ENCODE measurements around the gene FSD1.
"Not testable (repeated sequence)": the region's sequence is repeated elsewhere in the genome, so short reads cannot be mapped to it uniquely, and the experiment has no call there.

FSD1 gene

GRCh38 chr19:4320419-4320818, 16.0 kb downstream of the FSD1 start:
- Histone ChIP-seq H3K27ac (ENCODE audit: low read length) (no peak overlapping the region), H3K9me3 (ENCODE audit: control insufficient read depth in 2 of 2, low read length in 2 of 2) (no peaks in the 10 kb centered on the region), H3K4me1 (ENCODE audit: control insufficient read depth, insufficient read depth, low read length) (no peaks in the 10 kb centered on the region), H3K27me3 (ENCODE audit: control insufficient read depth in 1 of 2, insufficient read depth in 2 of 2, low read length in 2 of 2) (peaks cover 0 to 3% of the 10 kb centered on the region in 2 donors), H3K4me3 (ENCODE audit: low read length in 2 of 2) (no peak overlapping the region), H3K9ac (ENCODE audit: low read length in 2 of 2) (no peak overlapping the region), H3K36me3 (ENCODE audit: control insufficient read depth in 2 of 2, insufficient read depth in 2 of 2, low read length in 2 of 2) (no peaks in the 10 kb centered on the region)

GRCh38 chr19:4322942-4323665, 18.7 kb downstream of the FSD1 start:
- Histone ChIP-seq H3K9ac (ENCODE audit: low read length in 2 of 2) (no peak overlapping the region), H3K36me3 (ENCODE audit: control insufficient read depth in 2 of 2, insufficient read depth in 2 of 2, low read length in 2 of 2) (no peaks in the 10 kb centered on the region), H3K4me3 (ENCODE audit: low read length in 2 of 2) (no peak overlapping the region), H3K4me1 (ENCODE audit: control insufficient read depth, insufficient read depth, low read length) (peaks cover 9% of the 10 kb centered on the region), H3K27ac (ENCODE audit: low read length) (no peak overlapping the region), H3K9me3 (ENCODE audit: control insufficient read depth in 2 of 2, low read length in 2 of 2) (no peaks in the 10 kb centered on the region), H3K27me3 (ENCODE audit: control insufficient read depth in 1 of 2, insufficient read depth in 2 of 2, low read length in 2 of 2) (peaks cover 0 to 18% of the 10 kb centered on the region in 2 donors)

- Histone ChIP-seq H3K9me3 (ENCODE audit: control insufficient read depth in 2 of 2, low read length in 2 of 2) (no peaks in the 10 kb centered on the region), H3K36me3 (ENCODE audit: control insufficient read depth in 2 of 2, insufficient read depth in 2 of 2, low read length in 2 of 2) (no peaks in the 10 kb centered on the region), H3K4me1 (ENCODE audit: control insufficient read depth, insufficient read depth, low read length) (peaks cover 11% of the 10 kb centered on the region), H3K9ac (ENCODE audit: low read length in 2 of 2) (no peak overlapping the region), H3K27me3 (ENCODE audit: control insufficient read depth in 1 of 2, insufficient read depth in 2 of 2, low read length in 2 of 2) (peaks cover 0 to 18% of the 10 kb centered on the region in 2 donors), H3K27ac (ENCODE audit: low read length) (no peak overlapping the region), H3K4me3 (ENCODE audit: low read length in 2 of 2) (no peak overlapping the region)
Observed at GRCh38 chr19:4323692-4324091, 19.3 kb downstream of the FSD1 start.

- no peak overlapping the region for H3K27ac ChIP-seq (ENCODE audit: low read length)
- H3K27me3 ChIP-seq (ENCODE audit: control insufficient read depth in 1 of 2, insufficient read depth in 2 of 2, low read length in 2 of 2), result peaks cover 0 to 18% of the 10 kb centered on the region in 2 donors
- H3K4me3 ChIP-seq (ENCODE audit: low read length in 2 of 2), result no peak overlapping the region
- H3K4me1 ChIP-seq (ENCODE audit: control insufficient read depth, insufficient read depth, low read length), result peaks cover 12% of the 10 kb centered on the region
- no peaks in the 10 kb centered on the region for H3K36me3 ChIP-seq (ENCODE audit: control insufficient read depth in 2 of 2, insufficient read depth in 2 of 2, low read length in 2 of 2)
- no peaks in the 10 kb centered on the region for H3K9me3 ChIP-seq (ENCODE audit: control insufficient read depth in 2 of 2, low read length in 2 of 2)
- H3K9ac ChIP-seq (ENCODE audit: low read length in 2 of 2), result no peak overlapping the region
Observed at GRCh38 chr19:4324228-4324627, 19.8 kb downstream of the FSD1 start.

- Histone ChIP-seq H3K36me3 (ENCODE audit: control insufficient read depth in 2 of 2, insufficient read depth in 2 of 2, low read length in 2 of 2) (no peaks in the 10 kb centered on the region), H3K9ac (ENCODE audit: low read length in 2 of 2) (no peak overlapping the region), H3K4me3 (ENCODE audit: low read length in 2 of 2) (no peak overlapping the region), H3K4me1 (ENCODE audit: control insufficient read depth, insufficient read depth, low read length) (peaks cover 12% of the 10 kb centered on the region), H3K27me3 (ENCODE audit: control insufficient read depth in 1 of 2, insufficient read depth in 2 of 2, low read length in 2 of 2) (peaks cover 0 to 15% of the 10 kb centered on the region in 2 donors), H3K27ac (ENCODE audit: low read length) (no peak overlapping the region), H3K9me3 (ENCODE audit: control insufficient read depth in 2 of 2, low read length in 2 of 2) (no peaks in the 10 kb centered on the region)
Observed at GRCh38 chr19:4326215-4326836, 21.9 kb downstream of the FSD1 start.

- no peak overlapping the region for H3K27ac ChIP-seq (ENCODE audit: low read length)
- H3K27me3 ChIP-seq (ENCODE audit: control insufficient read depth in 1 of 2, insufficient read depth in 2 of 2, low read length in 2 of 2), result peaks cover 0 to 15% of the 10 kb centered on the region in 2 donors
- H3K36me3 ChIP-seq (ENCODE audit: control insufficient read depth in 2 of 2, insufficient read depth in 2 of 2, low read length in 2 of 2), result no peaks in the 10 kb centered on the region
- H3K4me1 ChIP-seq (ENCODE audit: control insufficient read depth, insufficient read depth, low read length), result peaks cover 12% of the 10 kb centered on the region
- H3K9ac ChIP-seq (ENCODE audit: low read length in 2 of 2), result no peak overlapping the region
- no peaks in the 10 kb centered on the region for H3K9me3 ChIP-seq (ENCODE audit: control insufficient read depth in 2 of 2, low read length in 2 of 2)
- peak overlapping the region in 1 of 2 donors; percentile 54 for H3K4me3 ChIP-seq (ENCODE audit: low read length in 2 of 2)
Observed at GRCh38 chr19:4326837-4327251, 22.4 kb downstream of the FSD1 start.

- Histone ChIP-seq H3K36me3 (ENCODE audit: control insufficient read depth in 2 of 2, insufficient read depth in 2 of 2, low read length in 2 of 2) (no peaks in the 10 kb centered on the region), H3K27ac (ENCODE audit: low read length) (no peak overlapping the region), H3K9me3 (ENCODE audit: control insufficient read depth in 2 of 2, low read length in 2 of 2) (no peaks in the 10 kb centered on the region), H3K27me3 (ENCODE audit: control insufficient read depth in 1 of 2, insufficient read depth in 2 of 2, low read length in 2 of 2) (peaks cover 0 to 15% of the 10 kb centered on the region in 2 donors), H3K4me3 (ENCODE audit: low read length in 2 of 2) (peak overlapping the region; percentile 54 to 71), H3K9ac (ENCODE audit: low read length in 2 of 2) (no peak overlapping the region), H3K4me1 (ENCODE audit: control insufficient read depth, insufficient read depth, low read length) (peaks cover 12% of the 10 kb centered on the region)
Observed at GRCh38 chr19:4327252-4327876, 23.0 kb downstream of the FSD1 start.

GRCh38 chr19:4327877-4328242, 23.5 kb downstream of the FSD1 start:
- H3K9me3 ChIP-seq (ENCODE audit: control insufficient read depth in 2 of 2, low read length in 2 of 2), result no peaks in the 10 kb centered on the region
- H3K4me3 ChIP-seq (ENCODE audit: low read length in 2 of 2), result peak overlapping the region; percentile 65 to 71
- H3K27me3 ChIP-seq (ENCODE audit: control insufficient read depth in 1 of 2, insufficient read depth in 2 of 2, low read length in 2 of 2), result peaks cover 0 to 15% of the 10 kb centered on the region in 2 donors
- no peak overlapping the region for H3K27ac ChIP-seq (ENCODE audit: low read length)
- H3K36me3 ChIP-seq (ENCODE audit: control insufficient read depth in 2 of 2, insufficient read depth in 2 of 2, low read length in 2 of 2), result no peaks in the 10 kb centered on the region
- peaks cover 12% of the 10 kb centered on the region for H3K4me1 ChIP-seq (ENCODE audit: control insufficient read depth, insufficient read depth, low read length)
- no peak overlapping the region for H3K9ac ChIP-seq (ENCODE audit: low read length in 2 of 2)

GRCh38 chr19:4328243-4328990, 24.0 kb downstream of the FSD1 start:
- no peaks in the 10 kb centered on the region for H3K36me3 ChIP-seq (ENCODE audit: control insufficient read depth in 2 of 2, insufficient read depth in 2 of 2, low read length in 2 of 2)
- H3K9ac ChIP-seq (ENCODE audit: low read length in 2 of 2), result peak overlapping the region in 1 of 2 donors; percentile 33
- peaks cover 0 to 15% of the 10 kb centered on the region in 2 donors for H3K27me3 ChIP-seq (ENCODE audit: control insufficient read depth in 1 of 2, insufficient read depth in 2 of 2, low read length in 2 of 2)
- H3K9me3 ChIP-seq (ENCODE audit: control insufficient read depth in 2 of 2, low read length in 2 of 2), result no peaks in the 10 kb centered on the region
- H3K4me1 ChIP-seq (ENCODE audit: control insufficient read depth, insufficient read depth, low read length), result peaks cover 12% of the 10 kb centered on the region
- H3K4me3 ChIP-seq (ENCODE audit: low read length in 2 of 2), result peak overlapping the region; percentile 53 to 64
- no peak overlapping the region for H3K27ac ChIP-seq (ENCODE audit: low read length)

- H3K36me3 ChIP-seq (ENCODE audit: control insufficient read depth in 2 of 2, insufficient read depth in 2 of 2, low read length in 2 of 2); H3K9me3 ChIP-seq (ENCODE audit: control insufficient read depth in 2 of 2, low read length in 2 of 2); H3K27ac ChIP-seq (ENCODE audit: low read length): not testable (repeated sequence)
- Histone ChIP-seq H3K4me3 (ENCODE audit: low read length in 2 of 2) (peak overlapping the region; percentile 53 to 64), H3K27me3 (ENCODE audit: control insufficient read depth in 1 of 2, insufficient read depth in 2 of 2, low read length in 2 of 2) (peaks cover 0 to 15% of the 10 kb centered on the region in 2 donors), H3K9ac (ENCODE audit: low read length in 2 of 2) (peak overlapping the region in 1 of 2 donors; percentile 33), H3K4me1 (ENCODE audit: control insufficient read depth, insufficient read depth, low read length) (peaks cover 12% of the 10 kb centered on the region)
Observed at GRCh38 chr19:4328991-4329681, 24.7 kb downstream of the FSD1 start.
